Amniotic stem cell (primary cell): ENCODE data around the gene PRRT4.

Experiments used
- DNase-seq: peaks from one replicate; lab custom pipeline; 2025; lab: John Stamatoyannopoulos, UW

Gene PRRT4

GRCh38 chr7:128373606-128374005 is 12.1 kb upstream of the PRRT4 start:
- DNase-seq, result no peak

- DNase-seq, result no peak
Measured at GRCh38 chr7:128370491-128370890, 9.0 kb upstream of the PRRT4 start.

- DNase-seq, result no peak
Measured at GRCh38 chr7:128366986-128367385, 5.5 kb upstream of the PRRT4 start.

- DNase-seq, result no peak
Measured at GRCh38 chr7:128366300-128366699, 4.8 kb upstream of the PRRT4 start.

- no peak for DNase-seq
Measured at GRCh38 chr7:128365432-128365831, 3.9 kb upstream of the PRRT4 start.

- DNase-seq, result no peak
Measured at GRCh38 chr7:128364166-128364870, 2.8 kb upstream of the PRRT4 start.

GRCh38 chr7:128363261-128363721 is 1.8 kb upstream of the PRRT4 start:
- no peak for DNase-seq

- DNase-seq, result no peak
Measured at GRCh38 chr7:128362670-128363069, 1.2 kb upstream of the PRRT4 start.

GRCh38 chr7:128360359-128360678 is 1.2 kb downstream of the PRRT4 start:
- no peak for DNase-seq

GRCh38 chr7:128359939-128360338 is 1.6 kb downstream of the PRRT4 start:
- no peak for DNase-seq

GRCh38 chr7:128359336-128359735 is 2.2 kb downstream of the PRRT4 start:
- no peak for DNase-seq

GRCh38 chr7:128358233-128358632 is 3.3 kb downstream of the PRRT4 start:
- no peak for DNase-seq

- DNase-seq, result no peak
Measured at GRCh38 chr7:128357217-128357613, 4.3 kb downstream of the PRRT4 start.

GRCh38 chr7:128356546-128357216 is 4.8 kb downstream of the PRRT4 start:
- no peak for DNase-seq

- no peak for DNase-seq
Measured at GRCh38 chr7:128353610-128354009, 7.9 kb downstream of the PRRT4 start.

- DNase-seq, result no peak
Measured at GRCh38 chr7:128353189-128353588, 8.3 kb downstream of the PRRT4 start.

GRCh38 chr7:128352636-128353035 is 8.9 kb downstream of the PRRT4 start:
- DNase-seq, result no peak

GRCh38 chr7:128352153-128352537 is 9.3 kb downstream of the PRRT4 start:
- DNase-seq, result no peak

- DNase-seq, result no peak
Measured at GRCh38 chr7:128351296-128352152, 10.0 kb downstream of the PRRT4 start.

- no peak for DNase-seq
Measured at GRCh38 chr7:128350708-128351295, 10.7 kb downstream of the PRRT4 start.

GRCh38 chr7:128349466-128349825 is 12.0 kb downstream of the PRRT4 start:
- no peak for DNase-seq

GRCh38 chr7:128347647-128348097 is 13.8 kb downstream of the PRRT4 start:
- no peak for DNase-seq

GRCh38 chr7:128344431-128344774 is 17.1 kb downstream of the PRRT4 start:
- no peak for DNase-seq
